ENCODE data around the gene CHN2.

DNA sequence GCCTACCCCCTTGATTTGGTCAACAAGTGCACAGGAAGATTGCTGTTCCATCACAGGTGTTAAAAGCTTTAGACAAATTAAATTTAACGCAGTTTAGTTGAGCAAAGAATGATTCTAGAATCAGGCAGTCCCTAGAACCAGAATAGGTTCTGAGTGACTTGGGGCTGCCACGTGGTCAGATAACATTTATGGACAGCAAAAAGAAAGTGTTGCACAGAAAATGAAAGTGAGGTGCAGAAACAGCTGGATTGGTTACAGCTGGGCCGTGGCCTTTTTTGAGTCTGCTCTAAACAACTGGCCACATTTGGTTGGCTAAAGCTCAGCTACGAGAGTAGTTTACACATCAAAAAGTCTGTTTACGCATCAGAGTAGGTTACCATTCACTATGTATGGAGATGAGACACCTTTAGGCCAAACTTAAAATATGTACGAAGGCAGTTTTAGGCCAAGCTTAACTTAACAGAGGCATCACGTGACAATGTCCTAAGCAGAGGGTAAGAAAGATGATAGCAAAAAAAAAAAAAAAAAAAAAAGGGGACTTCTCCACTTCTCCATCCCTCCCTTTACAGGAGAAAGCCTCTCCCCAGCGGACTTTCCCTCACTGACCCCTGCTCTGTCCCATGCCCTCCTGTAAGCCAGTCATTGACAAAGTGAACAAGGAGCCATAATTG lies 235.8 kb downstream of the CHN2 start:
- TF ChIP-seq POLR2A (IDR thresholded peaks at IDR 0.05; ENCODE audit: low read depth, low read length) (no peak), POLR2AphosphoS5 (IDR thresholded peaks at IDR 0.05; ENCODE audit: low read depth, low read length) (no peak), TAF1 (IDR thresholded peaks at IDR 0.05; ENCODE audit: borderline replicate concordance, low read depth, low read length) (no peak)

All from GM12892 (cell line).